Astrocyte (in vitro differentiated cells and primary cell): ENCODE measurements around the gene GAL3ST1.

Experiments
- EZH2 ChIP-seq: IDR thresholded peaks from 2 replicates; pipeline ENCODE4 v1.6.1; 2012; ENCODE audit warnings: mild to moderate bottlenecking, low read length, inconsistent platforms; ENCODE audit not compliant: insufficient read depth
- TF ChIP-seq, protein P1 (sequence below): IDR thresholded peaks from 2 replicates; pipeline ENCODE4 v1.5.1; 2011; ENCODE audit warnings: low read depth, mild to moderate bottlenecking, inconsistent platforms, low read length, moderate library complexity; ENCODE audit not compliant: insufficient read depth

DNA sequence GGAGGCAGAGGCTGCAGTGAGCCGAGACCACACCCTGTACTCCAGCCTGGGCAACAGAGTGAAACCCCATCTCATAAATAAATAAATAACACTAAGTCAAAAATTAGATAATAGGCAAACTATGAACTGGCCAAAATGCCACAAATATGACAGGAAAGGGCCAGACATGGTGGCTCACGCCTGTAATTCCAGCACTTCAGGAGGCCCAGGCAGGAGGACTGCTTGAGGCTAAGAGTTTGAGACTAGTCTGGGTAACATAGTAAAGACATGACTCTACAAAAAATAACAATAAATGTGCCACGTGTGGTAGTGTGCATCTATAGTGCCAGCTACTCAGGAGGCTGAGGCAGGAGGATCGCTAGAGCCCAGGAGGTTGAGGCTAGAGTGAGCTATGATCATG is 47.8 kb downstream of the GAL3ST1 start:
- TF ChIP-seq, protein P1, sequence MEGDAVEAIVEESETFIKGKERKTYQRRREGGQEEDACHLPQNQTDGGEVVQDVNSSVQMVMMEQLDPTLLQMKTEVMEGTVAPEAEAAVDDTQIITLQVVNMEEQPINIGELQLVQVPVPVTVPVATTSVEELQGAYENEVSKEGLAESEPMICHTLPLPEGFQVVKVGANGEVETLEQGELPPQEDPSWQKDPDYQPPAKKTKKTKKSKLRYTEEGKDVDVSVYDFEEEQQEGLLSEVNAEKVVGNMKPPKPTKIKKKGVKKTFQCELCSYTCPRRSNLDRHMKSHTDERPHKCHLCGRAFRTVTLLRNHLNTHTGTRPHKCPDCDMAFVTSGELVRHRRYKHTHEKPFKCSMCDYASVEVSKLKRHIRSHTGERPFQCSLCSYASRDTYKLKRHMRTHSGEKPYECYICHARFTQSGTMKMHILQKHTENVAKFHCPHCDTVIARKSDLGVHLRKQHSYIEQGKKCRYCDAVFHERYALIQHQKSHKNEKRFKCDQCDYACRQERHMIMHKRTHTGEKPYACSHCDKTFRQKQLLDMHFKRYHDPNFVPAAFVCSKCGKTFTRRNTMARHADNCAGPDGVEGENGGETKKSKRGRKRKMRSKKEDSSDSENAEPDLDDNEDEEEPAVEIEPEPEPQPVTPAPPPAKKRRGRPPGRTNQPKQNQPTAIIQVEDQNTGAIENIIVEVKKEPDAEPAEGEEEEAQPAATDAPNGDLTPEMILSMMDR = no peak
- no peak for TF ChIP-seq EZH2
